Stimulated activated CD8-positive, alpha-beta memory T cell treated with anti-CD3 and anti-CD28 coated beads, Interleukin-4, amount 100 ng/mL, for 48 hours (primary cell): ENCODE results near the gene STMN3.
"Not testable (repeated sequence)": the region's sequence is repeated elsewhere in the genome, so short reads cannot be mapped to it uniquely, and the experiment has no call there.

ENCODE experiments used
- DNase-seq: peaks from one replicate; pipeline ENCODE4 v3.0.0-alpha.2; 2020

The STMN3 gene

GRCh38 chr20:63653974-63654668 is 897 bp upstream of the STMN3 start:
- DNase-seq = no peak

- peak; percentile 63 for DNase-seq
Measured at GRCh38 chr20:63652192-63652980, 838 bp downstream of the STMN3 start.

DNA sequence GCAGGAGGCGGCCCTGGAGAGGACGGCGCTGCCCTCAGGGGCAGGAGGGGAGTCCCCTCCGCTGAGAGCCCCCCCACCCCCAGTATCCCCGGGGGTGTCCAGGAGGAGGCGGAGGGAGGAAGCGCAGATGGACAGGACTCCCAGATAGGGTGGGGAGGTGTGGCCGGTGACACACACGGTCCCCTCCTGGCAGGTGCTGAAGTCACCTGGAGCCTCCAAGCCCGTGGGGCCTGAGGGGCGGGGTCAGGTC is 1.4 kb downstream of the STMN3 start:
- no peak for DNase-seq

DNA sequence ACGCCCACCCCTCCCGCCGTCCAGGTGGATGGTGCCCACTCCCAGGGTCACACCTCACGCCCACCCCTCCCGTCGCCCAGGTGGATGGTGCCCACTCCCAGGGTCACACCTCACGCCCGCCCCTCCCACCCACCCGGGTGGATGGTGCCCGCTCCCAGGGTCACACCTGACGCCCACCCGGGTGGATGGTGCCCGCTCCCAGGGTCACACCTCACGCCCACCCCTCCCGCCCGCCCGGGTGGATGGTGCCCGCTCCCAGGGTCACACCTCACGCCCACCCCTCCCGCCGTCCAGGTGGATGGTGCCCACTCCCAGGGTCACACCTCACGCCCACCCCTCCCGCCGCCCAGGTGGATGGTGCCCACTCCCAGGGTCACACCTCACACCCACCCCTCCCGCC is 2.7 kb downstream of the STMN3 start:
- DNase-seq = not testable (repeated sequence)

GRCh38 chr20:63648895-63649589 is 4.2 kb downstream of the STMN3 start:
- no peak for DNase-seq

- no peak for DNase-seq
Measured at GRCh38 chr20:63648190-63648589, 5.0 kb downstream of the STMN3 start.

- no peak for DNase-seq
Measured at GRCh38 chr20:63645218-63645617, 8.0 kb downstream of the STMN3 start.

DNA sequence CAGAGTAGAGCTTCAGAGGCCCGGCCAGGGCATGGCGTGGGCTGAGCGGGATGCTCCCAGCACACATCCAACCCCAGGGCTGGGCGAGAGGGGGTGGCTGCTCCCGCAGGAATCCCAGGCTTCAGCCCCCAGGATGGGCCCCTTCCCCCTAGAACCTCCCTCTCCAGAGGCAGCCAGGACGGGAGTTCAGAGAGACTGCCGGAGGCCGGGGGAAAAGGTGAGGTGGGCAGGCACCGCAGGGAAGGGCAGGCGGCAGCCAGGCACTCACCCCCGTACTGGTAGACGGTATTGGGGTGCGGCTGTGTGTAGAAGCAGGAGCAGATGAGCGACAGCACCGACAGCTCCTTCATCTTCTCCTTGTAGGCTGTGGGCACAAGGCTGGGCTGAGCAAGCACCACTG is 9.3 kb downstream of the STMN3 start:
- no peak for DNase-seq

- no peak for DNase-seq
Measured at GRCh38 chr20:63643499-63643898, 9.7 kb downstream of the STMN3 start.

DNA sequence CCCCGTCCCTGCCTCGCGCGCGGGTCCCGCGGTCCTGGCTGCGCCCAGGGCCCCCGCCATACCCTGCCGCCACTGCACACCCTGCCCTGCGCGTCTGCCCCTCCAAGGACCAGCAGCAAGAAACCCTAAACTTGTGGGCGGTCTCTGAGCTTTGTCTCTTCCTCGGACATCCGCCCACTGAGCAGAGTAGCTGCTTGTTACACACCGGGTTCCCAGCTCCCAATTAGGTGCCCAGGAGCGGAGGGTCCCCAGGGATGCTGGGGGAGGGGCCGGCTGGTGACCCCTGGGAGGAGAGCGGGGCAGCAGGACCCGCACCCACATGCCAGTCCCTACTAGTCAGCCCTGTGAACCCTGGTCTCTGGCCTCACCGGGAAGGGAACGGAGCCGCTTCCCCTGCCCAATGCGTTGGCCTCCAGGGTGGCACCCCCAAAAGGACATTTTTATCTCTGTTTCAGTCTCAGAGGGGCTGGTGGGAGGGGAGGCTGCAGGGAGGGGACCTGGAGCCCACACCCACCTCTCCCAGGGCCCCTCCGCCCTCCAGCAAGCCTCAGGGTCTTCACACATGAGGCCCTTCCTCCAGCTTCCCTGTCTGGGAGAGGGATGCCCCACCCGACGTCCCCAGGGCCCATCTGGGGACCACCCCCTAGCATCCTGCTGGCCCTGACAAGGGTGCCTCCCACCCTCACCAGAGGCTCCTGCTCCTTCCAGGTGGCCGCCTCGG is 10.5 kb downstream of the STMN3 start:
- no peak for DNase-seq

DNA sequence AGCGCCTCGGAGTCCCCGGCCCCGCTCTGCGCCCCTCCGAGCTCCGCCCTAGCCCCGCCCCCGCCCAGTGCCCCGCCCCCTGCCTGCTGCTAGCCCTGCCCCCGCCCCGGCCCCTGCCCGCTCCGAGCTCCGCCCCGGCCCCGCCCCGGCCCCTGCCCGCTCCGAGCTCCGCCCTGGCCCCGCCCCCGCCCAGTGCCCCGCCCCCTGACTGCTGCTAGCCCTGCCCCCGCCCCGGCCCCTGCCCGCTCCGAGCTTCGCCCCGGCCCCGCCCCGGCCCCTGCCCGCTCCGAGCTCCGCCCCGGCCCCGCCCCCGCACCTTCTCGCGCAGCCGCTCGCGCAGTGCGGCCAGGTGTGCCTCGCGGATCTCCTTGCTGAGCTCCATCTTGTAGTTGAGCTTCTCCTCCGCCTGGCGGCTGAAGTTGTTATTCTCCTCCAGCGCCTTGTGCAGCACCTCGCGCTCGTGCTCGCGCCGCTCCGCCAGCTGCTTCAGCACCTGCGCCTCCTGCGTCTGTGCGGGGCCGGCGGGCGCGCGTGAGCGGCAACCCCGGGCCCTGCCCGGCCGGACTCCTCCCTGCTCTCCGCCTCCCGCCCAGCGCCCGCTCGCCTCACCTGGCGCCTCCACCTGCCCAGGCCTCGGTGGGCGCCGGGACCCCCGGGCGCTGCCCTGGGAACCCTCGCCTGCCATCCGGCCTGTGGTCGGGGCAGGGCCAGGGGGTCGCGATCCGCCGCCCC is 11.3 kb downstream of the STMN3 start:
- peak; percentile 98 for DNase-seq

GRCh38 chr20:63641146-63641791 is 12.0 kb downstream of the STMN3 start:
- peak; percentile 64 for DNase-seq

- DNase-seq = not testable (repeated sequence)
Measured at GRCh38 chr20:63640686-63641085, 12.5 kb downstream of the STMN3 start.

DNA sequence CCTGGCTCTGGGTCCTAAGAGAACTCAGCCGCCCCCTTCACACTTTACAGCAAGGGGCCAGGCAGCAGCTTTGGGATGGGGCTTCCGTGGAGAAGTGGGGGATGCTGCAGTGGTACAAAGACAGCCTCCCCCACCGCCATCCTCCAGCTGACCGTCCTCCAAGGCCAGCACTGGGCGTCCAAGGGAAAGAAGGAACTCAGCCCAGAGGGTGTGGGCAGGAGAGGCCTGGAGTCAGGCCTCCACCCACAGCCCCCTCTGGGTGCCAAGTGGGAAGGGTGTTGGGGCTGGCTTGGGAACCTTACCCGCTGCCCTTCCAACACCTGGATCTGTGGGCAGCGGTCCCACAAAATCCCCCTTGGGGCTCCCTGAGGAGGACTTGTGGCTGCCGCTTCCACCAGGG is 13.1 kb downstream of the STMN3 start:
- no peak for DNase-seq

GRCh38 chr20:63639093-63639975 is 13.9 kb downstream of the STMN3 start:
- peak; percentile 80 for DNase-seq

GRCh38 chr20:63636752-63637628 is 16.2 kb downstream of the STMN3 start:
- no peak for DNase-seq

DNA sequence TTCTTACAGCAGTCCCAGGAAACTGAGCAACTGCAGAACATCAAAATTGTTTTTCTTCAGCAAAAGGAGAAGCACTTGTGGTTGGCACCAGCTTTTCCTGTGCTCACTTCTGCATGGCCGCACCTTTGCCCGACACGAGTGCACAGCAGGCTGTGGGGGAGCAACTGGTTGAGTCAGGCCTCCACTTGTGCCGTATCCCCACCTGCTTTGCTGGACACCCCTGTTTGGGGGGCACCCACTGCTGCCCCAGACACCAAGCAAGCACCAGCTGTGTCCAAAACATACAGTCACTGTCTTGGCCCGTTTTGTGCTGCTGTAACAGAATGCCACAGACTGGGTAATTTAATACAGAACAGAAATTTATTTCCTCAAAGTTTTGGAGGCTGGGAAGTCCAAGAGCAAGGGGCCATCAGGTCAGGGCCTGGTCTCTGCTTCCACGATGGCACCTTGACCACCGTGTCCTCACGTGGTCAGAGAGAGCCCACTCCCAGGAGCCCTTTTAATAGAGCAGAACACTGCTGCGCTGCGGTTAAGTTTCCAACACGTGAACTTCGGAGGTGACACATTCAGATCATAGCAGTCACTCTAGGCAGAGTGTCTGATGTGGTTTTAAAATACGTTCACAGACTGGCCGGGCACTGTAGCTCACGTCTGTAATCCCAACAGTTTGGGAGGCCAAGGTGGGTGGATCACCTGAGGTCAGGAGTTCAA is 17.6 kb downstream of the STMN3 start:
- peak; percentile 77 for DNase-seq

DNA sequence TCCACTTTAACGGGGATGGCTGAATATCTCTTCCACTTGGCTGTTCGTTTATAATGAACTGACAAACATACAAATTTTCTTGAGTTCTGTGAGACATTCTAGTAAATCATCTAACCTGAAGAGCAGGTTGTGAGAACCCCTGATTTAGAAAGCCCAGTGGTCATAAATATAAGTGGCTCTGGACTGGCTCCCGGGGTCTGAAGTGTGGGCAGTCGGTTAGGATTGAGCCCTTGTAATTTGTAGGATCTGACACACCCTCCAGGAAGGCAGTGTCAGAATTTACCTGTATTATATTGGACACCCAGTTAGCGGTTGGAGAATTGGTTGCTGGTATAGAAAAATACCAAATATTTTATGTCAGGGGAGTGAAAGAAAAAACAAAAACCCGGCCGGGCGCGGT is 19.5 kb downstream of the STMN3 start:
- no peak for DNase-seq

- not testable (repeated sequence) for DNase-seq
Measured at GRCh38 chr20:63631426-63631825, 21.8 kb downstream of the STMN3 start.
